Liver (tissue), 9 donors: Measurements from ENCODE around the gene BIK. TPM values are rescaled to one million over a fixed set of nuclear protein-coding genes. Genes with fewer than 3 reads are reported as not detected.
"Not testable (repeated sequence)": the region's sequence is repeated elsewhere in the genome, so short reads cannot be mapped to it uniquely, and the experiment has no call there.

Experiments used
- DNase-seq: peaks from one replicate; pipeline ENCODE4 v3.0.0-alpha.2; 2017; ENCODE audit warnings: low spot score
- H3K27ac ChIP-seq, 2 donors: one replicate each; pipeline ENCODE4 v1.7.0; 2013; ENCODE audit warnings: inconsistent platforms in 2 of 2, low read length in 2 of 2, control low read depth in 1 of 2, low read depth in 1 of 2, mild to moderate bottlenecking in 1 of 2
- H3K27me3 ChIP-seq, 4 donors: one replicate each; pipeline versions ENCODE4 v1.6.1 to v1.7.0; 2013; ENCODE audit warnings: low read length in 3 of 4, inconsistent platforms in 1 of 4, mild to moderate bottlenecking in 1 of 4, moderate library complexity in 1 of 4; ENCODE audit not compliant: control insufficient read depth in 4 of 4, insufficient read depth in 4 of 4
- H3K36me3 ChIP-seq, 4 donors: one replicate each; pipeline versions ENCODE4 v1.6.1 to v1.7.0; 2013; ENCODE audit warnings: low read length in 3 of 4, mild to moderate bottlenecking in 3 of 4, low read depth in 1 of 4, moderate library complexity in 1 of 4; ENCODE audit not compliant: control insufficient read depth in 4 of 4, insufficient read depth in 3 of 4
- H3K4me1 ChIP-seq, 4 donors: one replicate each; pipeline versions ENCODE4 v1.6.1 to v1.7.0; 2013; ENCODE audit warnings: low read length in 3 of 4, mild to moderate bottlenecking in 3 of 4, moderate library complexity in 1 of 4; ENCODE audit not compliant: control insufficient read depth in 4 of 4, insufficient read depth in 4 of 4
- H3K4me3 ChIP-seq, 3 donors: one replicate each; pipeline versions ENCODE4 v1.6.1 to v1.7.0; 2013; ENCODE audit warnings: low read length in 3 of 3, control low read depth in 1 of 3, low read depth in 1 of 3, mild to moderate bottlenecking in 1 of 3
- H3K9ac ChIP-seq, 2 donors: one replicate each; pipeline ENCODE4 v1.7.0; 2013; ENCODE audit warnings: low read length in 2 of 2, mild to moderate bottlenecking in 2 of 2, moderate library complexity in 2 of 2, control low read depth in 1 of 2, low read depth in 1 of 2
- H3K9me3 ChIP-seq, 4 donors: one replicate each; pipeline versions ENCODE4 v1.6.1 to v1.7.0; 2013; ENCODE audit warnings: low read length in 3 of 4; ENCODE audit not compliant: control insufficient read depth in 4 of 4
- ATF3 ChIP-seq: IDR thresholded peaks from 2 replicates; pipeline ENCODE4 v1.6.1; 2016; ENCODE audit warnings: antibody characterized with exemption
- CTCF ChIP-seq: fragments of 150-350 bp; IDR thresholded peaks from 2 replicates; pipeline ENCODE4 v1.5.1; 2017; ENCODE audit warnings: improper control_type of control experiment, low read depth, low read length; ENCODE audit not compliant: missing input control
- EGR1 ChIP-seq, 2 donors: IDR thresholded peaks; 2 replicates each; pipeline ENCODE4 v1.6.1; 2016 to 2018; ENCODE audit warnings: antibody characterized with exemption in 2 of 2, low read depth in 2 of 2
- FOXA1 ChIP-seq: IDR thresholded peaks from 2 replicates; pipeline ENCODE4 v1.6.1; 2016; ENCODE audit warnings: antibody characterized with exemption
- FOXA2 ChIP-seq: IDR thresholded peaks from 2 replicates; pipeline ENCODE4 v1.6.1; 2016; ENCODE audit warnings: antibody characterized with exemption
- GABPA ChIP-seq, 2 donors: IDR thresholded peaks in 1 of 2; conservative IDR thresholded peaks in 1 of 2; 2 replicates each; pipeline ENCODE4 v1.6.1; 2016; ENCODE audit warnings: antibody characterized with exemption in 2 of 2, mild to moderate bottlenecking in 1 of 2, moderate library complexity in 1 of 2
- HNF4A ChIP-seq, 2 donors: conservative IDR thresholded peaks; 2 replicates each; pipeline ENCODE4 v1.6.1; 2016; ENCODE audit warnings: antibody characterized with exemption in 2 of 2, mild to moderate bottlenecking in 2 of 2
- HNF4G ChIP-seq: IDR thresholded peaks from 2 replicates; pipeline ENCODE4 v1.6.1; 2016; ENCODE audit warnings: antibody characterized with exemption
- JUND ChIP-seq, 2 donors: IDR thresholded peaks; 2 replicates each; pipeline ENCODE4 v1.6.1; 2016; ENCODE audit warnings: antibody characterized with exemption in 2 of 2
- MAX ChIP-seq: IDR thresholded peaks from 2 replicates; pipeline ENCODE4 v1.6.1; 2016; ENCODE audit warnings: antibody characterized with exemption
- NR2F2 ChIP-seq: IDR thresholded peaks from 2 replicates; pipeline ENCODE4 v1.6.1; 2016; ENCODE audit warnings: antibody characterized with exemption
- RAD21 ChIP-seq, 2 donors: IDR thresholded peaks; 2 replicates each; pipeline ENCODE4 v1.6.1; 2016; ENCODE audit warnings: antibody characterized with exemption in 2 of 2, mild to moderate bottlenecking in 2 of 2
- REST ChIP-seq: IDR thresholded peaks from 2 replicates; pipeline ENCODE4 v1.6.1; 2016; ENCODE audit warnings: antibody characterized with exemption, mild to moderate bottlenecking
- SP1 ChIP-seq: IDR thresholded peaks from 2 replicates; pipeline ENCODE4 v1.6.1; 2018; ENCODE audit warnings: antibody characterized with exemption, mild to moderate bottlenecking
- TAF1 ChIP-seq: conservative IDR thresholded peaks from 2 replicates; pipeline ENCODE4 v1.6.1; 2016; ENCODE audit warnings: antibody characterized with exemption, mild to moderate bottlenecking
- YY1 ChIP-seq: IDR thresholded peaks from 2 replicates; pipeline ENCODE4 v1.6.1; 2016; ENCODE audit warnings: antibody characterized with exemption, mild to moderate bottlenecking
- ZBTB33 ChIP-seq: IDR thresholded peaks from 2 replicates; pipeline ENCODE4 v1.6.1; 2016; ENCODE audit warnings: antibody characterized with exemption
- WGBS: extraction: QIAGEN DNeasy Blood & Tissue Kit; methylation state at CpG from one replicate; pipeline ENCODE4 v1.1.7; 2013; 5-methylcytosine and 5-hydroxymethylcytosine counted together
- polyA plus RNA-seq, 2 donors: library from polyadenylated mRNA; stranded (reverse) in 1 of 2; unstranded in 1 of 2; fragments of 200-250 nt in 1 of 2; fragments of >200 nt in 1 of 2; fragmentation: Nextera tagmentation in 1 of 2; extraction: Ambion mirVana in 1 of 2; gene quantifications; one replicate each; pipeline versions ENCODE4 v1.2.1 to v1.2.3, GENCODE V29; 2013 to 2015
- total RNA-seq, 2 donors: library from RNA; depleted of rRNA; stranded (reverse); fragments of >200 nt; gene quantifications; one replicate each; pipeline ENCODE4 v1.2.3, GENCODE V29; 2014
- donor health status: healthy.
- donor health status: healthy.
- donor health status: healthy.
- donor health status: healthy.
- donor health status: healthy.

BIK gene
- total and polyA plus RNA-seq, 4 donors = 0.23 to 0.89 (median 0.33) TPM; not detected in 1

GRCh38 chr22:43144949-43145348 lies 34.4 kb downstream of the BIK start:
- Histone ChIP-seq H3K27me3 (no peaks in the 10 kb centered on the region), H3K36me3 (peaks cover 0 to 6% (median 4%) of the 10 kb centered on the region in 4 donors), H3K9ac (no peak overlapping the region), H3K27ac (no peak overlapping the region), H3K9me3 (no peaks in the 10 kb centered on the region), H3K4me3 (no peak overlapping the region), H3K4me1 (peaks cover 4 to 13% (median 7%) of the 10 kb centered on the region in 4 donors)
- 90% methylated on average over 3 of the region's 3 CpGs for WGBS
- no peak for TF ChIP-seq SP1
- no peak for TF ChIP-seq YY1
- no peak for TF ChIP-seq TAF1
- no peak for TF ChIP-seq MAX
- TF ChIP-seq GABPA (IDR thresholded peaks at IDR 0.05 in 1 of 2, conservative IDR thresholded peaks at IDR 0.05 in 1 of 2) = no peak
- no peak for TF ChIP-seq ATF3
- no peak for TF ChIP-seq CTCF
- TF ChIP-seq NR2F2 = no peak
- TF ChIP-seq RAD21 (IDR thresholded peaks at IDR 0.05) = no peak
- TF ChIP-seq JUND (IDR thresholded peaks at IDR 0.05) = no peak
- TF ChIP-seq FOXA1 = no peak
- no peak for TF ChIP-seq FOXA2
- no peak for TF ChIP-seq EGR1 (IDR thresholded peaks at IDR 0.05; ENCODE audit: low read depth in 2 of 2)
- no peak for TF ChIP-seq HNF4A (conservative IDR thresholded peaks at IDR 0.05)
- no peak for TF ChIP-seq HNF4G
- DNase-seq = no peak

GRCh38 chr22:43145371-43145770 lies 34.8 kb downstream of the BIK start:
- not testable (repeated sequence) for H3K4me3 ChIP-seq, H3K9me3 ChIP-seq, H3K27me3 ChIP-seq, H3K36me3 ChIP-seq, H3K27ac ChIP-seq, H3K9ac ChIP-seq, DNase-seq
- WGBS = 92% methylated on average over 8 of the region's 8 CpGs
- peaks cover 4 to 13% (median 7%) of the 10 kb centered on the region in 4 donors for H3K4me1 ChIP-seq

GRCh38 chr22:43146332-43146731 lies 35.8 kb downstream of the BIK start:
- not testable (repeated sequence) for H3K9me3 ChIP-seq, H3K9ac ChIP-seq, DNase-seq, H3K4me3 ChIP-seq, H3K27ac ChIP-seq, H3K27me3 ChIP-seq, H3K36me3 ChIP-seq
- peaks cover 4 to 18% (median 10%) of the 10 kb centered on the region in 4 donors for H3K4me1 ChIP-seq
- WGBS = 85% methylated on average over 15 of the region's 15 CpGs

GRCh38 chr22:43147821-43148220 lies 37.3 kb downstream of the BIK start:
- Histone ChIP-seq H3K9me3 (no peaks in the 10 kb centered on the region), H3K4me1 (peaks cover 6 to 24% (median 13%) of the 10 kb centered on the region in 4 donors), H3K36me3 (no peaks in the 10 kb centered on the region), H3K9ac (no peak overlapping the region), H3K27ac (no peak overlapping the region), H3K4me3 (no peak overlapping the region), H3K27me3 (no peaks in the 10 kb centered on the region)
- no peak for DNase-seq
- 71% methylated on average over 8 of the region's 8 CpGs for WGBS
- TF ChIP-seq EGR1 (IDR thresholded peaks at IDR 0.05; ENCODE audit: low read depth in 2 of 2) (no peak), ZBTB33 (no peak), REST (no peak), YY1 (no peak), FOXA1 (no peak), SP1 (no peak), ATF3 (no peak), NR2F2 (no peak), HNF4A (conservative IDR thresholded peaks at IDR 0.05) (no peak), TAF1 (no peak), JUND (IDR thresholded peaks at IDR 0.05) (no peak)
